Measurements from ENCODE around the gene SUGP1.

DNA sequence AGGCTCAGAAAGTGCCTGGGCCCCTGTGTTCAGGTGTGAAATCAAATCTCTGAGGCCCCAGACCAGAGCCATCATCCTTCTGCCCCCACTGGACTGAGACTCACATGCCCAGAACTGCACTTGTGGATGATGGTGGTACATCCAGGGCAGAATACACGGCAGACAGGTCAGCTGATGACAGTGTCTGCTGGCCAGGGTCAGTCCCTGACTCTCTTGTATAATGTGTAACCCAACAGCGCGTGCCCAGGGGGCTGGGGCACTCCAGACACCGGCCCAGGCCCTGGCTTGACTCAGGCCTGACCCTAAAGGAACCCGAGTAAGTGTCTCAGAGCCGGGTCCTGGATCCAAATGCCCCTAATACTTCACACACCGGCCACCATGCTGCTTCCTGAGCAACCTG, 47.8 kb upstream of the SUGP1 start:
- TF ChIP-seq CTCF (conservative IDR thresholded peaks at IDR 0.05; ENCODE audit: low read length): no peak
- no peak for TF ChIP-seq EZH2phosphoT487 (IDR thresholded peaks at IDR 0.05; ENCODE audit: borderline replicate concordance, low read depth, low read length)

All from OCI-LY7 (cell line).